ENCODE results near the gene RNF213. TPM values are rescaled to one million over a fixed set of nuclear protein-coding genes. Genes with fewer than 3 reads are reported as not detected.
A peak's percentile ranks its signal among the peaks of the same experiment; 100 is the strongest.
"Not testable (repeated sequence)": the region's sequence is repeated elsewhere in the genome, so short reads cannot be mapped to it uniquely, and the experiment has no call there.

RNF213 gene
- total and polyA plus RNA-seq, 10 donors, result 36.7 to 481 (median 337) TPM

DNA sequence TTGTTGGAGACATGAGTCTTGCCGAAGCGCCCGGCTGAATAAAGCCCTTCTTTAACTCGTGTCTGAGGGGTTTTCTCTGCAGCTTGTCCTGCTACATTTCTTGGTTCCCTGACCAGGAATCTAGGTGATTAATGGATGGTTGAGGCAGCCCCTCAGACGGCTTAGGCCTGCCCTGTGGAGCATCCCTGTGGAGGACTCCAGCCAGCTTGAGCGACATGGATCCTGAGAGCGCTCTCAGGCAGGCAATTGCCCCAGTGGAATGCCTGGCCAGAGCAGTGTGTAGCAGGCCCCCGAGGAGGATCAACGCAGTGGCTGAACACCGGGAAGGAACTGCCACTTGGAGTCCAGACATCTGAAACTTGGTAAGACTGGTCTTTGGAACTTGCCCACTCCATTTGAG lies 137.0 kb downstream of the RNF213 start:
- intact Hi-C loops (cut with DNase I; ENCODE audit: low total_unique reads), result no loop called here
- 77 to 89% (median 87%) methylated on average over 3 to 10 of the region's 10 CpGs for WGBS, 5 donors
- no peaks in the 10 kb centered on the region for H3K27me3 ChIP-seq (replicated peaks in 1 of 7)
- DNase-seq, result no peak
- H3K9me3 ChIP-seq, result no peaks in the 10 kb centered on the region
- H3K36me3 ChIP-seq, result peaks cover 3 to 36% (median 32%) of the 10 kb centered on the region in 6 donors
- H3K4me3 ChIP-seq, result no peak overlapping the region
- H3K27ac ChIP-seq, result peak overlapping the region in 1 of 8 donors; percentile 27
- TF ChIP-seq POLR2AphosphoS5 (IDR thresholded peaks at IDR 0.05) (no peak), POLR2A (IDR thresholded peaks at IDR 0.05) (no peak)
- TF ChIP-seq, protein P1, sequence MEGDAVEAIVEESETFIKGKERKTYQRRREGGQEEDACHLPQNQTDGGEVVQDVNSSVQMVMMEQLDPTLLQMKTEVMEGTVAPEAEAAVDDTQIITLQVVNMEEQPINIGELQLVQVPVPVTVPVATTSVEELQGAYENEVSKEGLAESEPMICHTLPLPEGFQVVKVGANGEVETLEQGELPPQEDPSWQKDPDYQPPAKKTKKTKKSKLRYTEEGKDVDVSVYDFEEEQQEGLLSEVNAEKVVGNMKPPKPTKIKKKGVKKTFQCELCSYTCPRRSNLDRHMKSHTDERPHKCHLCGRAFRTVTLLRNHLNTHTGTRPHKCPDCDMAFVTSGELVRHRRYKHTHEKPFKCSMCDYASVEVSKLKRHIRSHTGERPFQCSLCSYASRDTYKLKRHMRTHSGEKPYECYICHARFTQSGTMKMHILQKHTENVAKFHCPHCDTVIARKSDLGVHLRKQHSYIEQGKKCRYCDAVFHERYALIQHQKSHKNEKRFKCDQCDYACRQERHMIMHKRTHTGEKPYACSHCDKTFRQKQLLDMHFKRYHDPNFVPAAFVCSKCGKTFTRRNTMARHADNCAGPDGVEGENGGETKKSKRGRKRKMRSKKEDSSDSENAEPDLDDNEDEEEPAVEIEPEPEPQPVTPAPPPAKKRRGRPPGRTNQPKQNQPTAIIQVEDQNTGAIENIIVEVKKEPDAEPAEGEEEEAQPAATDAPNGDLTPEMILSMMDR (IDR thresholded peaks at IDR 0.05 in 8 of 11, conservative IDR thresholded peaks at IDR 0.05 in 3 of 11), result no peak
- H3K4me1 ChIP-seq, result peaks cover 0 to 22% (median 16%) of the 10 kb centered on the region in 6 donors

DNA sequence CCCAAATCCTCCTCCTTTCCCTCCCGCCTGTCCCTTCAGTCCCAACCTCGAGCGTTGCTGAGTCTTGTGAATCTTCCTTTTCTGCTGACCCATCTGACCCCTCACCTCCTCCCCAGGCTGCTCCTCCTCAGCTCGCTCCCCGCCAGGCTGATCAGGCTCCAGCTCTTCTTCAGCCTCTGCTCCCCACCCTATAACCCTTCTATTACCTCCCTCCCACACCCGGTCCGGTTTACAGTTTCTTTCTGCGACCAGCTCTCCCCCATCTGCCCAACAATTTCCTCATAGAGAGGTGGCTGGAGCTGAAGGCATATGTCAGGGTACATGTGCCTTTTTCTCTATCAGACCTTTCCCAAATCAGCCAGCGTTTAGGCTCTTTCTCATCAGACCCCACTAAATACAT lies 140.4 kb downstream of the RNF213 start:
- DNase-seq; H3K36me3 ChIP-seq; intact Hi-C loops (cut with DNase I; ENCODE audit: low total_unique reads); H3K27ac ChIP-seq; H3K4me3 ChIP-seq; H3K9me3 ChIP-seq; H3K27me3 ChIP-seq (replicated peaks in 1 of 7): not testable (repeated sequence)
- H3K4me1 ChIP-seq, result peaks cover 0 to 10% (median 3%) of the 10 kb centered on the region in 6 donors
- 75 to 84% (median 79%) methylated on average over 9 of the region's 9 CpGs for WGBS, 5 donors

DNA sequence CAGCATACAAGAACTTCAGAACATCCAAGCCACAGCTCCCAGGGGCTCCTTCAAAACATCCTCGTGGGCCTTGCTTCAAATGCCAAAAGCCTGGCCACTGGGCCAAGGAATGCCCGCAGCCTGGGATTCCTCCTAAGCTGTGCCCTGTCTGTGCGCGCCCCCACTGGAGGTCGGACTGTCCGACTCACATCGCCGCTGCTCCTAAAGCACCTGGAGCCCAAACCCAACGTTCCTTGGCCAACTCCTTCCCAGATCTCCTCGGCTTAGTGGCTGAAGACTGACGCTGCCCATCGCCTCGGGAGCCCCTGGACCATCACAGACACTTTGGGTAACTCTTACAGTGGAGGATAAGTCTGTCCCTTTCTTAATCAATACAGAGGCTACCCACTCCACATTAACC lies 141.4 kb downstream of the RNF213 start:
- intact Hi-C loops (cut with DNase I; ENCODE audit: low total_unique reads); H3K4me1 ChIP-seq; H3K27me3 ChIP-seq (replicated peaks in 1 of 7); H3K4me3 ChIP-seq; H3K27ac ChIP-seq; H3K36me3 ChIP-seq; DNase-seq; H3K9me3 ChIP-seq: not testable (repeated sequence)
- WGBS, 5 donors, result 88 to 95% (median 93%) methylated on average over 13 of the region's 13 CpGs

DNA sequence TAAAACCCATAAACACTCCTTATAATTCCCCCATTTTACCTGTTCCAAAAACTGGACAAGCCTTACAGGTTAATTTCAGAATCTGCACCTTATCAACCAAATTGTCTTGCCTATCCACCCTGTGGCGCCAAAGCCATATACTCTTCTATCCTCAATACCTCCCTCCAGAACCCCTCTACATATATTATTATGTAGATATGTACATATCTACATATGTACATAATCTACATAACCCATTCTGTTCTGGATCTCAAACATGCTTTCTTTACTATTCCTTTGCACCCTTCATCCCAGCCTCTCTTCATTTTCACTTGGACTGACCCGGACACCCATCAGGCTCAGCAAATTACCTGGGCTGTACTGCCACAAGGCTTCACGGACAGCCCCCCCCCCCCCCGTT lies 142.3 kb downstream of the RNF213 start:
- Histone ChIP-seq H3K4me1 (peaks cover 0 to under 1% (median 0%) of the 10 kb centered on the region in 6 donors), H3K27ac (no peak overlapping the region), H3K36me3 (no peaks in the 10 kb centered on the region), H3K27me3 (replicated peaks in 1 of 7) (no peaks in the 10 kb centered on the region), H3K4me3 (no peak overlapping the region), H3K9me3 (no peaks in the 10 kb centered on the region)
- WGBS, 5 donors, result 92 to 99% (median 94%) methylated on average over 4 of the region's 4 CpGs
- TF ChIP-seq, protein P1 (IDR thresholded peaks at IDR 0.05 in 8 of 11, conservative IDR thresholded peaks at IDR 0.05 in 3 of 11), result no peak
- TF ChIP-seq POLR2A (IDR thresholded peaks at IDR 0.05) (no peak), POLR2AphosphoS5 (IDR thresholded peaks at IDR 0.05) (no peak)
- DNase-seq, result no peak
- intact Hi-C loops (cut with DNase I; ENCODE audit: low total_unique reads), result no loop called here

DNA sequence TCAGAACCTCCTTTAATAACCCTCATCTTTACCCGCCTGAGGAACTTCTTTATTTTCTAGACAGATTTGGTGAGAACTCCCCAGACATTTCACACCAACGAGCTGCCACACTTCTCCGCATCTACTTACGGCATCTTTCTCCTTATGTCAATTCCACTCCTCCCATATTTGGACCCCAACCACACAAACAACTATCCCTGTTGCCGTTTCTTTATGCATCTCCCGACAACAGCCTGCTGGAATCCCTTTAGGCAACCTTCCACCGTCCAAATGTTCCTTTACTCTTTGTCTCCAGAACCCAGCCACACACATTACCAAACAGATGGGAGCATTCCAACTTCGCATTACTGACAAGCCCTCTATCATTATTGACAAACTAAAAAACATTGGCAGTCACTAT lies 145.5 kb downstream of the RNF213 start:
- no peak for DNase-seq
- WGBS, 5 donors, result 91 to 94% (median 91%) methylated on average over 8 of the region's 8 CpGs
- H3K4me3 ChIP-seq, result no peak overlapping the region
- H3K9me3 ChIP-seq, result no peaks in the 10 kb centered on the region
- H3K36me3 ChIP-seq, result no peaks in the 10 kb centered on the region
- peaks cover 0 to 10% (median 4%) of the 10 kb centered on the region in 6 donors for H3K4me1 ChIP-seq
- peaks cover 0 to 10% (median 0%) of the 10 kb centered on the region in 7 donors for H3K27me3 ChIP-seq (replicated peaks in 1 of 7)
- H3K27ac ChIP-seq, result no peak overlapping the region
- TF ChIP-seq, protein P1 (IDR thresholded peaks at IDR 0.05 in 8 of 11, conservative IDR thresholded peaks at IDR 0.05 in 3 of 11), result no peak
- TF ChIP-seq POLR2A (IDR thresholded peaks at IDR 0.05) (no peak), POLR2AphosphoS5 (IDR thresholded peaks at IDR 0.05) (no peak)
- intact Hi-C loops (cut with DNase I; ENCODE audit: low total_unique reads), result no loop called here

DNA sequence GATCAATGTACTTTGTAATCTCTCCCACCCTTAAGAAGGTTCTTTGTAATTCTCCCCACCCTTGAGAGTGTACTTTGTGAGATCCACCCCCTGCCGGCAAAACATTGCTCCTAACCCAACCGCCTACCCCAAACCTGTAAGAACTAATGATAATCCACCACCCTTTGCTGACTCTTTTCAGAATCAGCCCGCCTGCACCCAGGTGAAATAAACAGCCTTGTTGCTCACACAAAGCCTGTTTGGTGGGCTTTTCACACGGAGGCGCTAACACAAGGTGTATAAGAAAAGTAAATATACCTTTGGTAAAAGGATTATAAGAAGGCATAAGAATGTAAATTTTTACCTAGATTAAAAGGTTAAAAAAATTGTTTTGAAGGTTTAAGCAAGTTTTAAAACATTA lies 147.3 kb downstream of the RNF213 start:
- DNase-seq; H3K36me3 ChIP-seq; H3K9me3 ChIP-seq; intact Hi-C loops (cut with DNase I; ENCODE audit: low total_unique reads); H3K4me3 ChIP-seq: not testable (repeated sequence)
- WGBS, 5 donors, result 72 to 78% (median 75%) methylated on average over 5 of the region's 5 CpGs
- Histone ChIP-seq H3K27me3 (replicated peaks in 1 of 7) (peaks cover 0 to 10% (median 0%) of the 10 kb centered on the region in 7 donors), H3K27ac (peak overlapping the region in 5 of 8 donors; percentile 42 to 67 (median 49)), H3K4me1 (peaks cover 0 to 10% (median 4%) of the 10 kb centered on the region in 6 donors)
